GM12878 (cell line): Measurements from ENCODE around the gene OAF. TPM values are rescaled to one million over a fixed set of nuclear protein-coding genes. Genes with fewer than 3 reads are reported as not detected.

Experiments
- ATAC-seq: fragments of 200-7000 bp; cut with Tn5 transposase; 3 replicates; pipeline ENCODE4 v1.9.1; 2020; ENCODE audit warnings: mild to moderate bottlenecking, moderate library complexity
- BruUV-seq: library from RNA; stranded (reverse); fragments of 400-500 nt; replicated peaks from 2 replicates; lab custom pipeline; 2021; lab: Mats Ljungman, UMichigan
- CTCF ChIA-PET: fragments of 300-600 bp; sonication (Branson Sonifier 250); formaldehyde crosslinking; extraction: SDS; loops from one replicate; lab custom pipeline; 2021; ENCODE audit warnings: inconsistent platforms; lab: Yijun Ruan, JAX
- POLR2A ChIA-PET: fragments of 350-600 bp; formaldehyde crosslinking; extraction: SDS; loops from one replicate; lab custom pipeline; 2021; ENCODE audit warnings: inconsistent platforms; lab: Charles Lee
- RAD21 ChIA-PET: fragments of 300-600 bp; sonication (Branson Sonifier 250); formaldehyde crosslinking; loops from one replicate; lab custom pipeline; 2023; ENCODE audit warnings: antibody characterized with exemption; ENCODE audit not compliant: unreplicated experiment; lab: Charles Lee
- SMC1A ChIA-PET: fragments of 300-600 bp; sonication (Branson Sonifier 250); formaldehyde crosslinking; loops from one replicate; lab custom pipeline; 2023; ENCODE audit not compliant: unreplicated experiment, uncharacterized antibody; lab: Charles Lee
- DNase-seq: peaks from one replicate; pipeline ENCODE4 v3.0.0-alpha.2; 2011; ENCODE audit warnings: low read depth, low spot score
- FAIRE-seq: peaks from 3 replicates; lab custom pipeline; 2011; peaks lifted over from hg19 to GRCh38; lab: Jason Lieb, UNC
- H2AFZ ChIP-seq: 2 replicates; pipeline ENCODE4 v1.6.0; 2011; ENCODE audit warnings: low read depth, low read length, control low read depth; ENCODE audit not compliant: control insufficient read depth
- H3K27ac ChIP-seq: 2 replicates; pipeline ENCODE4 v1.5.1; 2011; ENCODE audit warnings: control low read depth; ENCODE audit not compliant: control insufficient read depth, insufficient read depth
- H3K27me3 ChIP-seq, 2 experiments: replicated peaks in 1 of 2; 2 replicates each; pipeline versions ENCODE4 v1.6.0 to v1.6.1; 2011; ENCODE audit warnings: low read length in 1 of 2; ENCODE audit not compliant: control insufficient read depth in 2 of 2, insufficient read depth in 2 of 2
- H3K36me3 ChIP-seq, 2 experiments: 2 replicates each; pipeline ENCODE4 v1.5.1; 2011; ENCODE audit warnings: low read length in 1 of 2; ENCODE audit not compliant: control insufficient read depth in 2 of 2, insufficient read depth in 2 of 2
- H3K4me1 ChIP-seq: 2 replicates; pipeline ENCODE4 v1.6.1; 2011; ENCODE audit warnings: mild to moderate bottlenecking, low read length, moderate library complexity, mixed read lengths; ENCODE audit not compliant: control insufficient read depth, insufficient read depth
- H3K4me2 ChIP-seq: 2 replicates; pipeline ENCODE4 v1.6.0; 2011; ENCODE audit warnings: control low read depth; ENCODE audit not compliant: control insufficient read depth, insufficient read depth
- H3K4me3 ChIP-seq: fragments of 200-600 bp; sonication (generic); 2 replicates; pipeline ENCODE4 v1.5.1; 2016
- H3K79me2 ChIP-seq: 2 replicates; pipeline ENCODE4 v1.6.0; 2011; ENCODE audit warnings: low read length; ENCODE audit not compliant: control insufficient read depth, insufficient read depth
- H3K9ac ChIP-seq: 2 replicates; pipeline ENCODE4 v1.8.0; 2011; ENCODE audit warnings: low read length, control low read depth, mixed read lengths; ENCODE audit not compliant: control insufficient read depth, insufficient read depth
- H3K9me3 ChIP-seq: replicated peaks from 3 replicates; pipeline ENCODE4 v1.5.1; 2011; ENCODE audit warnings: mild to moderate bottlenecking, low read length; ENCODE audit not compliant: control insufficient read depth, insufficient read depth
- H4K20me1 ChIP-seq: 2 replicates; pipeline ENCODE4 v1.6.0; 2011; ENCODE audit not compliant: control insufficient read depth, insufficient read depth
- SMC3 ChIP-seq: IDR thresholded peaks from 2 replicates; pipeline ENCODE4 v1.6.1; 2011; ENCODE audit warnings: low read length, improper control_type of control experiment, borderline replicate concordance
- SUZ12 ChIP-seq: fragments of 200-600 bp; sonication (generic); IDR thresholded peaks from one replicate; pipeline ENCODE4 v1.6.1; 2018; ENCODE audit warnings: antibody characterized with exemption, mild to moderate bottlenecking; ENCODE audit not compliant: unreplicated experiment
- ZNF622 ChIP-seq: fragments of 450-650 bp; IDR thresholded peaks from 2 replicates; pipeline ENCODE4 v1.6.1; 2017; ENCODE audit warnings: mild to moderate bottlenecking, inconsistent platforms
- WGBS: methylation state at CpG from one replicate; pipeline ENCODE4 v1.1.6; 2016; ENCODE audit warnings: low lambda C conversion rate; ENCODE audit not compliant: insufficient replicate concordance, insufficient coverage; ENCODE audit errors: missing lambda C conversion rate; 5-methylcytosine and 5-hydroxymethylcytosine counted together
- in situ Hi-C: fragments of 300-500 bp; cut with MboI; formaldehyde crosslinking; loops from 9 replicates; pipeline ENCODE4 v1.14.3; 2018; ENCODE audit warnings: mixed read lengths
- intact Hi-C: fragments of 100-400 bp; cut with micrococcal nuclease; formaldehyde crosslinking; loops from one replicate; pipeline ENCODE4 v1.14.2; 2022; ENCODE audit not compliant: unreplicated experiment
- polyA plus RNA-seq, 11 experiments: library from polyadenylated mRNA; depleted of rRNA in 4 of 11; unstranded in 6 of 11; stranded (reverse) in 5 of 11; fragments of >200 nt; fragmentation: Nextera tagmentation in 4 of 11; fragmentation: Illumina TruSeq in 1 of 11; extraction: Ambion mirVana in 4 of 11; extraction: Trizol in 1 of 11; gene quantifications; 1 replicate in 1 of 11; 2 replicates in 10 of 11; pipeline versions ENCODE4 v1.2.1 to v1.2.3, GENCODE V29; 2011 to 2016; ENCODE audit warnings: inconsistent platforms in 2 of 11, missing spikeins in 2 of 11, low read depth in 1 of 11
- total RNA-seq, 4 experiments: library from RNA; depleted of rRNA in 3 of 4; stranded (reverse); fragments of >200 nt in 3 of 4; fragmentation: Illumina TruSeq in 1 of 4; extraction: Trizol in 1 of 4; gene quantifications; 2 replicates each; pipeline versions ENCODE4 v1.2.1 to v1.2.3, GENCODE V29; 2013 to 2021
- TF ChIP-seq, protein P1 (sequence below): fragments of 450-650 bp; IDR thresholded peaks from 2 replicates; pipeline ENCODE4 v1.6.1; 2017; ENCODE audit warnings: mild to moderate bottlenecking, moderate library complexity
- TF ChIP-seq, protein P2 (sequence below), 3 experiments: IDR thresholded peaks in 2 of 3; conservative IDR thresholded peaks in 1 of 3; 2 replicates each; pipeline ENCODE4 v1.5.1; 2011; ENCODE audit warnings: low read depth in 3 of 3, low read length in 3 of 3, mild to moderate bottlenecking in 3 of 3, control low read depth in 2 of 3, moderate library complexity in 2 of 3, inconsistent platforms in 1 of 3, mixed read lengths in 1 of 3; ENCODE audit not compliant: control insufficient read depth in 2 of 3, insufficient read depth in 1 of 3; ENCODE audit errors: extremely low read depth in 1 of 3
- TF ChIP-seq, protein P3 (sequence below): fragments of 450-650 bp; IDR thresholded peaks from 2 replicates; pipeline ENCODE4 v1.6.1; 2017; ENCODE audit warnings: low read depth, mild to moderate bottlenecking, moderate library complexity
- TF ChIP-seq, protein P4 (sequence below): IDR thresholded peaks from 2 replicates; pipeline ENCODE4 v1.6.1; 2011; ENCODE audit warnings: mild to moderate bottlenecking, low read depth, low read length, moderate library complexity; ENCODE audit not compliant: insufficient replicate concordance

Gene OAF
- total and polyA plus RNA-seq, 10 of the 15 experiments (the other 5 are each of a cell fraction or from before 2014, with no cell fraction given): 0.10 to 4.7 (median 1.1) TPM

DNA sequence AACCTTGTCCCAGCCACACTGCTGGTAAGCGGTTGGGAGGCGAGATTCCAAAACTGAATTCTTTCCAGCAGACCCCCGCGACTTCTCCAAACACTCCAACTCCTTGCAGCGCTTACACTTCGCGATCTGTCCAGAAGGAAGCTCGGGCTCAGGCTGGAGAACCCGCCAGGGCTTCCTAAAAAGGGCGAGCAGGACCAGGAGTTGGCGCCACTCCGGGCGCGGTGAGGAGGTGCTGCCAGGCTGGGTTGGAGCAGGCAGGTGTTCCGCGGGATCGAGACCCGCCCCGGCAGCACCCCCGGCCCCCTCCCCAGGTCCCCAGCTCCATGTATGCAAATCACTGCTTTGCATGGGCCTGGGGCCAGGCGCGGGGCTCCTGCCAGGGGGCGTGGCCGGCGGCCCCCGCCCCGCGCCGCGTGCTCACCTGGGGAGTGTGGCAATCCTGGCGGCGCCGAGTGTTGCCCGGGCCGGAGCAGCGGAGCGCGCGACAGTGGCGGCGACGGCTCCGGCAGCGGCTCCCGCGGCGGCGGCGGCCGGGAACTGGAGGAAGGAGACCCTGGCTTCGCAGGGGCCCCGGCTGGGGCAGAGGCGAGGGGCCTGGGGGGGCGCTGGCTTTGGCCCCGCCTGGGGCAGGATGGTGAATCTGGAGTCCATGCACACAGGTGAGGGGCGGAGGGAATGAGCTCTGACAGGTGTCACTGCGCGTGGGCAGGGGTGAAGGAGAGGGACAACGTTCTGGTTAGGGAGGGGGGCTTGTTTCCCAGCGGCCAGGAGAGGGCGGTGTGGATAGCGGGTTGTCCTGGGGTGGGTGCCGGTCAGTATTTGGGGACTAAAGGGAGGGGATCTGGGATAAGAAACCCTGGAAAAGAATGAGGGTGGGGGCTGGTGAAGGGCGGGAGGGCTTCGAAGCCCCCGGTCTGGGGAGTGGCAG, 29.1 kb downstream of the OAF start, which contains the start of gene POU2F3:
POU2F3 (plus strand) TSS at position 428 of the 928 bp plus-strand sequence; CDS start at position 632, 204 bp downstream.
- Histone ChIP-seq H3K36me3 (no peaks in the 10 kb centered on the region), H3K9ac (no peak within 1 kb of the TSS), H3K4me3 (no peak within 1 kb of the TSS), H3K9me3 (no peaks in the 10 kb centered on the region; the same call in 2 of the 3 replicates), H3K27ac (no peak within 1 kb of the TSS), H3K4me2 (no peak within 1 kb of the TSS), H2AFZ (no peak within 1 kb of the TSS), H3K79me2 (no peaks in the 10 kb centered on the region), H3K27me3 (peaks cover 2 to 4% of the 10 kb centered on the region in 2 experiments; a peak in 2 of 4 replicates), H3K4me1 (peaks cover 8% of the 10 kb centered on the region), H4K20me1 (no peaks in the 10 kb centered on the region)
- BruUV-seq: no TSS peak
- SMC1A ChIA-PET: interaction anchor here (1.3 to 11.4 kb wide), 3 partner anchors 11 to 60 kb away, joined by 3 to 372 read pairs (median 176); no protein-coding TSS in a partner anchor
- DNase-seq (no peak), FAIRE-seq (no peak), ATAC-seq (no peak)
- in situ Hi-C loops (no loop called here), intact Hi-C loops (no loop called here)
- 39% methylated on average over 38 of the region's 66 CpGs for WGBS
- RAD21 ChIA-PET: interaction anchor here (0.6 to 13.5 kb wide), 2 partner anchors 61 to 249 kb away, joined by 3 to 348 read pairs; no protein-coding TSS in a partner anchor
- TF ChIP-seq, protein P1, sequence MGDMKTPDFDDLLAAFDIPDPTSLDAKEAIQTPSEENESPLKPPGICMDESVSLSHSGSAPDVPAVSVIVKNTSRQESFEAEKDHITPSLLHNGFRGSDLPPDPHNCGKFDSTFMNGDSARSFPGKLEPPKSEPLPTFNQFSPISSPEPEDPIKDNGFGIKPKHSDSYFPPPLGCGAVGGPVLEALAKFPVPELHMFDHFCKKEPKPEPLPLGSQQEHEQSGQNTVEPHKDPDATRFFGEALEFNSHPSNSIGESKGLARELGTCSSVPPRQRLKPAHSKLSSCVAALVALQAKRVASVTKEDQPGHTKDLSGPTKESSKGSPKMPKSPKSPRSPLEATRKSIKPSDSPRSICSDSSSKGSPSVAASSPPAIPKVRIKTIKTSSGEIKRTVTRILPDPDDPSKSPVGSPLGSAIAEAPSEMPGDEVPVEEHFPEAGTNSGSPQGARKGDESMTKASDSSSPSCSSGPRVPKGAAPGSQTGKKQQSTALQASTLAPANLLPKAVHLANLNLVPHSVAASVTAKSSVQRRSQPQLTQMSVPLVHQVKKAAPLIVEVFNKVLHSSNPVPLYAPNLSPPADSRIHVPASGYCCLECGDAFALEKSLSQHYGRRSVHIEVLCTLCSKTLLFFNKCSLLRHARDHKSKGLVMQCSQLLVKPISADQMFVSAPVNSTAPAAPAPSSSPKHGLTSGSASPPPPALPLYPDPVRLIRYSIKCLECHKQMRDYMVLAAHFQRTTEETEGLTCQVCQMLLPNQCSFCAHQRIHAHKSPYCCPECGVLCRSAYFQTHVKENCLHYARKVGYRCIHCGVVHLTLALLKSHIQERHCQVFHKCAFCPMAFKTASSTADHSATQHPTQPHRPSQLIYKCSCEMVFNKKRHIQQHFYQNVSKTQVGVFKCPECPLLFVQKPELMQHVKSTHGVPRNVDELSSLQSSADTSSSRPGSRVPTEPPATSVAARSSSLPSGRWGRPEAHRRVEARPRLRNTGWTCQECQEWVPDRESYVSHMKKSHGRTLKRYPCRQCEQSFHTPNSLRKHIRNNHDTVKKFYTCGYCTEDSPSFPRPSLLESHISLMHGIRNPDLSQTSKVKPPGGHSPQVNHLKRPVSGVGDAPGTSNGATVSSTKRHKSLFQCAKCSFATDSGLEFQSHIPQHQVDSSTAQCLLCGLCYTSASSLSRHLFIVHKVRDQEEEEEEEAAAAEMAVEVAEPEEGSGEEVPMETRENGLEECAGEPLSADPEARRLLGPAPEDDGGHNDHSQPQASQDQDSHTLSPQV: no peak
- peak; percentile 19; the same call in 1 of the 2 replicates for TF ChIP-seq SMC3
- peak; percentile 54 for TF ChIP-seq SUZ12
- TF ChIP-seq, protein P2, sequence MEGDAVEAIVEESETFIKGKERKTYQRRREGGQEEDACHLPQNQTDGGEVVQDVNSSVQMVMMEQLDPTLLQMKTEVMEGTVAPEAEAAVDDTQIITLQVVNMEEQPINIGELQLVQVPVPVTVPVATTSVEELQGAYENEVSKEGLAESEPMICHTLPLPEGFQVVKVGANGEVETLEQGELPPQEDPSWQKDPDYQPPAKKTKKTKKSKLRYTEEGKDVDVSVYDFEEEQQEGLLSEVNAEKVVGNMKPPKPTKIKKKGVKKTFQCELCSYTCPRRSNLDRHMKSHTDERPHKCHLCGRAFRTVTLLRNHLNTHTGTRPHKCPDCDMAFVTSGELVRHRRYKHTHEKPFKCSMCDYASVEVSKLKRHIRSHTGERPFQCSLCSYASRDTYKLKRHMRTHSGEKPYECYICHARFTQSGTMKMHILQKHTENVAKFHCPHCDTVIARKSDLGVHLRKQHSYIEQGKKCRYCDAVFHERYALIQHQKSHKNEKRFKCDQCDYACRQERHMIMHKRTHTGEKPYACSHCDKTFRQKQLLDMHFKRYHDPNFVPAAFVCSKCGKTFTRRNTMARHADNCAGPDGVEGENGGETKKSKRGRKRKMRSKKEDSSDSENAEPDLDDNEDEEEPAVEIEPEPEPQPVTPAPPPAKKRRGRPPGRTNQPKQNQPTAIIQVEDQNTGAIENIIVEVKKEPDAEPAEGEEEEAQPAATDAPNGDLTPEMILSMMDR (IDR thresholded peaks at IDR 0.05 in 2 of 3, conservative IDR thresholded peaks at IDR 0.05 in 1 of 3; ENCODE audit: control insufficient read depth in 2 of 3, extremely low read depth in 1 of 3, insufficient read depth in 1 of 3, low read depth in 3 of 3, low read length in 3 of 3): peak; percentile 17 to 30 (median 20); a peak in 3 of 6 replicates
- TF ChIP-seq ZNF622: no peak
- TF ChIP-seq, protein P3, sequence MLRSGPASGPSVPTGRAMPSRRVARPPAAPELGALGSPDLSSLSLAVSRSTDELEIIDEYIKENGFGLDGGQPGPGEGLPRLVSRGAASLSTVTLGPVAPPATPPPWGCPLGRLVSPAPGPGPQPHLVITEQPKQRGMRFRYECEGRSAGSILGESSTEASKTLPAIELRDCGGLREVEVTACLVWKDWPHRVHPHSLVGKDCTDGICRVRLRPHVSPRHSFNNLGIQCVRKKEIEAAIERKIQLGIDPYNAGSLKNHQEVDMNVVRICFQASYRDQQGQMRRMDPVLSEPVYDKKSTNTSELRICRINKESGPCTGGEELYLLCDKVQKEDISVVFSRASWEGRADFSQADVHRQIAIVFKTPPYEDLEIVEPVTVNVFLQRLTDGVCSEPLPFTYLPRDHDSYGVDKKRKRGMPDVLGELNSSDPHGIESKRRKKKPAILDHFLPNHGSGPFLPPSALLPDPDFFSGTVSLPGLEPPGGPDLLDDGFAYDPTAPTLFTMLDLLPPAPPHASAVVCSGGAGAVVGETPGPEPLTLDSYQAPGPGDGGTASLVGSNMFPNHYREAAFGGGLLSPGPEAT: no peak
- TF ChIP-seq, protein P4, sequence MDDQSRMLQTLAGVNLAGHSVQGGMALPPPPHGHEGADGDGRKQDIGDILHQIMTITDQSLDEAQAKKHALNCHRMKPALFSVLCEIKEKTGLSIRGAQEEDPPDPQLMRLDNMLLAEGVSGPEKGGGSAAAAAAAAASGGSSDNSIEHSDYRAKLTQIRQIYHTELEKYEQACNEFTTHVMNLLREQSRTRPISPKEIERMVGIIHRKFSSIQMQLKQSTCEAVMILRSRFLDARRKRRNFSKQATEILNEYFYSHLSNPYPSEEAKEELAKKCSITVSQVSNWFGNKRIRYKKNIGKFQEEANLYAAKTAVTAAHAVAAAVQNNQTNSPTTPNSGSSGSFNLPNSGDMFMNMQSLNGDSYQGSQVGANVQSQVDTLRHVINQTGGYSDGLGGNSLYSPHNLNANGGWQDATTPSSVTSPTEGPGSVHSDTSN: no peak
- CTCF ChIA-PET: interaction anchor here (1.0 to 18.4 kb wide), 2 partner anchors 10 to 62 kb away, joined by 4 to 783 read pairs; no protein-coding TSS in a partner anchor
- POLR2A ChIA-PET: no interaction called here
